HCT116 (cell line): ENCODE data around the gene EEF1AKMT4. TPM values are rescaled to one million over a fixed set of nuclear protein-coding genes. Genes with fewer than 3 reads are reported as not detected.

Experiments used
- ATAC-seq: fragments of 200-7000 bp; cut with Tn5 transposase; 2 replicates; pipeline ENCODE4 v1.9.1; 2020; ENCODE audit warnings: mild to moderate bottlenecking, moderate library complexity
- BruUV-seq: library from RNA; stranded (reverse); fragments of 400-500 nt; replicated peaks from 2 replicates; lab custom pipeline; 2021; lab: Mats Ljungman, UMichigan
- CTCF ChIA-PET: fragments of 300-600 bp; sonication (Branson Sonifier 250); formaldehyde crosslinking; loops from one replicate; lab custom pipeline; 2021; ENCODE audit warnings: antibody characterized with exemption; lab: Charles Lee
- POLR2A ChIA-PET: fragments of 300-600, 350-600 bp; sonication (Branson Sonifier 250); formaldehyde crosslinking; loops from one replicate; lab custom pipeline; 2021; ENCODE audit warnings: antibody characterized with exemption; lab: Charles Lee
- RAD21 ChIA-PET, 2 experiments: fragments of 300-600 bp; sonication (Branson Sonifier 250); formaldehyde crosslinking; loops; one replicate each; lab custom pipeline; 2023; ENCODE audit warnings: low total read pairs in 2 of 2; ENCODE audit not compliant: uncharacterized antibody in 2 of 2, unreplicated experiment in 2 of 2, low non-redundant PET in 1 of 2; lab: Charles Lee
- DNase-seq: peaks from one replicate; pipeline ENCODE4 v3.0.0-alpha.2; 2010; ENCODE audit warnings: low read depth, low spot score
- H2AFZ ChIP-seq: fragments of 200-600 bp; shearing (Covaris generic), sonication (generic); 2 replicates; pipeline ENCODE4 v1.6.1; 2017; ENCODE audit warnings: low read depth, mixed run types, mixed read lengths, antibody characterized with exemption, low read length; ENCODE audit not compliant: poor library complexity, severe bottlenecking
- H3K27ac ChIP-seq: 2 replicates; pipeline ENCODE4 v1.5.1; 2012; ENCODE audit warnings: low read depth, low read length
- H3K27me3 ChIP-seq: fragments of 200-600 bp; sonication (generic); 2 replicates; pipeline ENCODE4 v1.6.1; 2016; ENCODE audit warnings: mixed run types, low read length, mixed read lengths; ENCODE audit not compliant: insufficient read depth
- H3K36me3 ChIP-seq, 2 experiments: fragments of 200-500 bp in 1 of 2; fragments of 200-600 bp in 1 of 2; sonication (Bioruptor generic) in 1 of 2; sonication (generic) in 1 of 2; 2 replicates each; pipeline versions ENCODE4 v1.5.1 to v1.6.1; 2014 to 2016; ENCODE audit warnings: low read length in 2 of 2, inconsistent platforms in 1 of 2, mixed read lengths in 1 of 2, mixed run types in 1 of 2; ENCODE audit not compliant: insufficient read depth in 2 of 2, control insufficient read depth in 1 of 2
- H3K4me1 ChIP-seq, 2 experiments: fragments of 200-600 bp in 1 of 2; sonication (generic) in 1 of 2; 2 replicates each; pipeline versions ENCODE4 v1.5.1 to v1.6.1; 2012 to 2017; ENCODE audit warnings: low read length in 2 of 2, inconsistent platforms in 1 of 2, mild to moderate bottlenecking in 1 of 2, mixed read lengths in 1 of 2, mixed run types in 1 of 2, moderate library complexity in 1 of 2; ENCODE audit not compliant: insufficient read depth in 2 of 2, control insufficient read depth in 1 of 2
- H3K4me2 ChIP-seq: fragments of 200-600 bp; sonication (generic); 2 replicates; pipeline ENCODE4 v1.6.1; 2017; ENCODE audit warnings: mixed run types, low read length, mixed read lengths
- H3K4me3 ChIP-seq, 2 experiments: fragments of 200-600 bp in 1 of 2; sonication (generic) in 1 of 2; replicated peaks in 1 of 2; 2 replicates each; pipeline ENCODE4 v1.5.1; 2011 to 2016; ENCODE audit warnings: low read length in 2 of 2, control low read depth in 1 of 2, low read depth in 1 of 2, mild to moderate bottlenecking in 1 of 2, mixed read lengths in 1 of 2, mixed run types in 1 of 2
- H3K79me2 ChIP-seq: fragments of 200-600 bp; sonication (generic); 2 replicates; pipeline ENCODE4 v1.6.1; 2017; ENCODE audit warnings: mild to moderate bottlenecking, mixed run types, low read length, moderate library complexity, mixed read lengths; ENCODE audit not compliant: insufficient read depth
- H3K9ac ChIP-seq: fragments of 200-600 bp; sonication (generic); 2 replicates; pipeline ENCODE4 v1.6.1; 2016; ENCODE audit warnings: low read length, mixed read lengths
- H3K9me2 ChIP-seq: fragments of 200-600 bp; sonication (generic), shearing (Covaris generic); 2 replicates; pipeline ENCODE4 v1.6.1; 2017; ENCODE audit warnings: mixed run types, mild to moderate bottlenecking, moderate library complexity; ENCODE audit not compliant: insufficient read depth
- H3K9me3 ChIP-seq, 2 experiments: fragments of 200-500 bp in 1 of 2; fragments of 200-600 bp in 1 of 2; sonication (Bioruptor generic) in 1 of 2; sonication (generic) in 1 of 2; 2 replicates each; pipeline ENCODE4 v1.6.1; 2014 to 2017; ENCODE audit warnings: low read length in 2 of 2, mixed read lengths in 2 of 2, inconsistent platforms in 1 of 2, low read depth in 1 of 2, mild to moderate bottlenecking in 1 of 2, mixed run types in 1 of 2, moderate library complexity in 1 of 2; ENCODE audit not compliant: control insufficient read depth in 1 of 2, insufficient read depth in 1 of 2
- H4K20me1 ChIP-seq: fragments of 200-600 bp; sonication (generic), shearing (Covaris generic); 2 replicates; pipeline ENCODE4 v1.6.1; 2017; ENCODE audit warnings: mixed run types, mild to moderate bottlenecking, moderate library complexity; ENCODE audit not compliant: insufficient read depth
- CEBPB ChIP-seq: IDR thresholded peaks from 2 replicates; pipeline ENCODE4 v1.6.1; 2012; ENCODE audit warnings: low read depth
- EZH2phosphoT487 ChIP-seq: fragments of 200-600 bp; IDR thresholded peaks from 2 replicates; pipeline ENCODE4 v1.6.1; 2018; ENCODE audit warnings: antibody characterized with exemption, borderline replicate concordance
- POLR2AphosphoS5 ChIP-seq: IDR thresholded peaks from 2 replicates; pipeline ENCODE4 v1.6.1; 2011; ENCODE audit warnings: mild to moderate bottlenecking, low read depth, low read length, moderate library complexity
- intact Hi-C: fragments of 100-400 bp; cut with micrococcal nuclease; formaldehyde crosslinking; loops from 2 replicates; pipeline ENCODE4 v1.10.0; 2022
- total RNA-seq: library from RNA; stranded (reverse); gene quantifications from one replicate; pipeline ENCODE4 v1.2.1, GENCODE V29; 2021; ENCODE audit not compliant: unreplicated experiment
- TF ChIP-seq, protein P1 (sequence below), 3 experiments: fragments of 200-600 bp in 1 of 3; sonication (generic) in 1 of 3; IDR thresholded peaks in 2 of 3; conservative IDR thresholded peaks in 1 of 3; 2 replicates each; pipeline ENCODE4 v1.5.1; 2012 to 2017; ENCODE audit warnings: low read depth in 2 of 3, low read length in 2 of 3, antibody characterized with exemption in 1 of 3, borderline replicate concordance in 1 of 3, control low read depth in 1 of 3, mild to moderate bottlenecking in 1 of 3, mixed read lengths in 1 of 3, mixed run types in 1 of 3, moderate library complexity in 1 of 3; ENCODE audit not compliant: insufficient read depth in 1 of 3

EEF1AKMT4 gene
- total RNA-seq, 1 experiment from 2014 or later, result 10.5 TPM

DNA sequence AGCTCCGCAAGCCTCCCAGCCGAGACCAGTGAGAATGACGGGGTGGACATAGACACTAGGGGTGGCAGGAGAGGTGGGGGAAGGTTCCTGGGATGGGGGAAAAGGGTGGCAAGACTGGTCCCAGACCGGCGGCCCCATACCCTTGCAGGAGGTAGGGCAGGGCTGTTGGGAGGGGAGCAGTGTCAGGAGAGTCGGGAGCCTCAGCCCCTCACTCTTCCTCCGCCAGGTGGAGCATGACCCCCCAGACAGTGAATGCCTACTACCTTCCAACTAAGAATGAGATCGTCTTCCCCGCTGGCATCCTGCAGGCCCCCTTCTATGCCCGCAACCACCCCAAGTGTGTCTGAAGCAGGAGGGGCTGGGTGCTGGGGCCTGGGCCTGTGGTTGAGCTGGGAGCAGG, 40.9 kb downstream of the EEF1AKMT4 start:
- ChIA-PET POLR2A (no interaction called here), RAD21 (no interaction called here), CTCF (interaction anchor here (1.4 to 1.8 kb wide), 2 partner anchors 63 to 386 kb away, joined by 8 to 9 read pairs; no protein-coding TSS in a partner anchor)
- Histone ChIP-seq H4K20me1 (no peaks in the 10 kb centered on the region), H3K27me3 (no peaks in the 10 kb centered on the region), H3K9me2 (no peaks in the 10 kb centered on the region), H3K9me3 (no peaks in the 10 kb centered on the region), H2AFZ (no peak overlapping the region), H3K36me3 (no peaks in the 10 kb centered on the region), H3K79me2 (no peaks in the 10 kb centered on the region), H3K4me3 (no peak overlapping the region), H3K9ac (no peak overlapping the region), H3K4me1 (peaks cover 0 to 5% of the 10 kb centered on the region in 2 experiments; a peak in 1 of 4 replicates), H3K27ac (no peak overlapping the region), H3K4me2 (no peak overlapping the region)
- BruUV-seq, result no TSS peak
- TF ChIP-seq POLR2AphosphoS5, result no peak
- TF ChIP-seq, protein P1, sequence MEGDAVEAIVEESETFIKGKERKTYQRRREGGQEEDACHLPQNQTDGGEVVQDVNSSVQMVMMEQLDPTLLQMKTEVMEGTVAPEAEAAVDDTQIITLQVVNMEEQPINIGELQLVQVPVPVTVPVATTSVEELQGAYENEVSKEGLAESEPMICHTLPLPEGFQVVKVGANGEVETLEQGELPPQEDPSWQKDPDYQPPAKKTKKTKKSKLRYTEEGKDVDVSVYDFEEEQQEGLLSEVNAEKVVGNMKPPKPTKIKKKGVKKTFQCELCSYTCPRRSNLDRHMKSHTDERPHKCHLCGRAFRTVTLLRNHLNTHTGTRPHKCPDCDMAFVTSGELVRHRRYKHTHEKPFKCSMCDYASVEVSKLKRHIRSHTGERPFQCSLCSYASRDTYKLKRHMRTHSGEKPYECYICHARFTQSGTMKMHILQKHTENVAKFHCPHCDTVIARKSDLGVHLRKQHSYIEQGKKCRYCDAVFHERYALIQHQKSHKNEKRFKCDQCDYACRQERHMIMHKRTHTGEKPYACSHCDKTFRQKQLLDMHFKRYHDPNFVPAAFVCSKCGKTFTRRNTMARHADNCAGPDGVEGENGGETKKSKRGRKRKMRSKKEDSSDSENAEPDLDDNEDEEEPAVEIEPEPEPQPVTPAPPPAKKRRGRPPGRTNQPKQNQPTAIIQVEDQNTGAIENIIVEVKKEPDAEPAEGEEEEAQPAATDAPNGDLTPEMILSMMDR (IDR thresholded peaks at IDR 0.05 in 2 of 3, conservative IDR thresholded peaks at IDR 0.05 in 1 of 3; ENCODE audit: borderline replicate concordance in 1 of 3, insufficient read depth in 1 of 3, low read depth in 2 of 3, low read length in 2 of 3), result no peak
- no peak for TF ChIP-seq CEBPB
- no peak for TF ChIP-seq EZH2phosphoT487
- ATAC-seq, result no peak
- DNase-seq, result no peak
- intact Hi-C loops, result no loop called here

DNA sequence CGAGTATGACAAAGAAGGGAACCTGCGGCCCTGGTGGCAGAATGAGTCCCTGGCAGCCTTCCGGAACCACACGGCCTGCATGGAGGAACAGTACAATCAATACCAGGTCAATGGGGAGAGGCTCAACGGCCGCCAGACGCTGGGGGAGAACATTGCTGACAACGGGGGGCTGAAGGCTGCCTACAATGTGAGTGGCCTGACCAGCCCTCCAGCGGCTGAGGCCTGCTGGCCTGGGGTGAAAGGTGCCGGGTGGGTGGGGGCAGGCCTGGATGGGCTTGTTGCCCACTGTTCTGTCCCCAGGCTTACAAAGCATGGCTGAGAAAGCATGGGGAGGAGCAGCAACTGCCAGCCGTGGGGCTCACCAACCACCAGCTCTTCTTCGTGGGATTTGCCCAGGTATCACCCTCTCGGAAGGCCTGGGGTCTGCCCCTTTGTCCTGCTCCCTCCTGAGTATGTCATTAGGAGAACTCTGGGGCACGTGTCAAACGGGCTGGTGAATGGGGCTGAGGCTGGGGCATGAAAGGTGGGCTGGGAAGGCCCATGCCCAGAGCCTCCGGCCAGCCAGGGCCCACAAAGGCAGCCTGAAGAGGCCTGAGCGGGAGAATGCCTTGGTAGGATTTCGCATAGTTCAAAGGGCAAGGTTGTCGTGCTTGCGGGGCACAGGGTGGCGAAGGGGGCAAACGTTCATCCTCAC, 41.7 kb downstream of the EEF1AKMT4 start:
- Histone ChIP-seq H3K9me3 (no peaks in the 10 kb centered on the region), H3K79me2 (no peaks in the 10 kb centered on the region), H3K4me2 (no peak overlapping the region), H3K4me3 (no peak overlapping the region), H3K27ac (no peak overlapping the region), H2AFZ (no peak overlapping the region), H3K9ac (no peak overlapping the region), H3K36me3 (no peaks in the 10 kb centered on the region), H3K9me2 (no peaks in the 10 kb centered on the region), H3K4me1 (peaks cover 0 to 5% of the 10 kb centered on the region in 2 experiments; a peak in 1 of 4 replicates), H4K20me1 (no peaks in the 10 kb centered on the region), H3K27me3 (no peaks in the 10 kb centered on the region)
- TF ChIP-seq, protein P1 (IDR thresholded peaks at IDR 0.05 in 2 of 3, conservative IDR thresholded peaks at IDR 0.05 in 1 of 3; ENCODE audit: borderline replicate concordance in 1 of 3, insufficient read depth in 1 of 3, low read depth in 2 of 3, low read length in 2 of 3), result no peak
- ATAC-seq (no peak), DNase-seq (no peak)
- RAD21 ChIA-PET, result no interaction called here
- POLR2A ChIA-PET, result no interaction called here
- CTCF ChIA-PET, result no interaction called here
- intact Hi-C loops, result no loop called here
- BruUV-seq, result no TSS peak
